HepG2 (cell line): ENCODE measurements around the gene PTPN20. TPM values are rescaled to one million over a fixed set of nuclear protein-coding genes. Genes with fewer than 3 reads are reported as not detected.

Experiments
- LRRFIP1 ChIP-seq: sonication (generic); formaldehyde crosslinking; conservative IDR thresholded peaks from 2 replicates; pipeline ENCODE4 v1.4.0; 2020; ENCODE audit warnings: missing genetic modification reagents
- MTF2 ChIP-seq: sonication (generic); formaldehyde crosslinking; IDR thresholded peaks from 2 replicates; pipeline ENCODE4 v1.5.0; 2020; ENCODE audit warnings: missing genetic modification reagents, borderline replicate concordance
- SIX1 ChIP-seq: sonication (generic); formaldehyde crosslinking; IDR thresholded peaks from 2 replicates; pipeline ENCODE4 v1.4.0; 2020; ENCODE audit warnings: missing genetic modification reagents, borderline replicate concordance
- SNAPC5 ChIP-seq: sonication (generic); formaldehyde crosslinking; IDR thresholded peaks from 2 replicates; pipeline ENCODE4 v1.8.1; 2023; ENCODE audit warnings: mild to moderate bottlenecking, missing genetic modification reagents, borderline replicate concordance
- TRIM24 ChIP-seq: sonication (generic); formaldehyde crosslinking; IDR thresholded peaks from 2 replicates; pipeline ENCODE4 v1.8.0; 2022; ENCODE audit warnings: mild to moderate bottlenecking, missing genetic modification reagents
- TSC22D2 ChIP-seq: sonication (generic); formaldehyde crosslinking; IDR thresholded peaks from 2 replicates; pipeline ENCODE4 v1.5.1; 2020; ENCODE audit warnings: missing genetic modification reagents, mild to moderate bottlenecking, borderline replicate concordance
- ZBTB26 ChIP-seq: IDR thresholded peaks from 2 replicates; pipeline ENCODE4 v1.6.1; 2016; ENCODE audit warnings: missing compliant biosample characterization, missing genetic modification reagents, borderline replicate concordance
- ZNF446 ChIP-seq: sonication (generic); formaldehyde crosslinking; IDR thresholded peaks from 2 replicates; pipeline ENCODE4 v1.5.0; 2020; ENCODE audit warnings: mild to moderate bottlenecking, missing genetic modification reagents
- ZNF589 ChIP-seq: sonication (generic); formaldehyde crosslinking; conservative IDR thresholded peaks from 2 replicates; pipeline ENCODE4 v1.8.0; 2022; ENCODE audit warnings: mild to moderate bottlenecking, moderate library complexity, missing genetic modification reagents
- polyA plus RNA-seq, 8 experiments: library from polyadenylated mRNA; depleted of rRNA in 3 of 8; stranded (reverse) in 7 of 8; unstranded in 1 of 8; fragments of >200 nt; fragmentation: Illumina TruSeq in 4 of 8; extraction: Trizol in 4 of 8; gene quantifications; 2 replicates each; pipeline versions ENCODE4 v1.2.1 to v1.2.3, GENCODE V29; 2011 to 2016; ENCODE audit warnings: low read depth in 4 of 8, missing spikeins in 1 of 8, mixed read lengths in 1 of 8; ENCODE audit not compliant: insufficient read depth in 1 of 8
- total RNA-seq, 5 experiments: library from RNA; depleted of rRNA; stranded (reverse); fragments of >200 nt; fragmentation: Illumina TruSeq; extraction: Trizol; gene quantifications; 2 replicates each; pipeline ENCODE4 v1.2.3, GENCODE V29; 2016; ENCODE audit warnings: low read depth in 1 of 5

PTPN20 gene
- total and polyA plus RNA-seq, 2 of the 13 experiments (the other 11 are each of a cell fraction or from before 2014, with no cell fraction given) = not detected

- no peak for TF ChIP-seq TRIM24
- TF ChIP-seq ZNF589 (CRISPR knock-in tag) = no peak
- no peak for TF ChIP-seq MTF2 (CRISPR knock-in tag)
- no peak for TF ChIP-seq TSC22D2 (CRISPR knock-in tag)
- no peak for TF ChIP-seq SIX1
- TF ChIP-seq ZNF446 (CRISPR knock-in tag) = no peak
- no peak for TF ChIP-seq ZBTB26 (CRISPR knock-in tag)
- no peak for TF ChIP-seq LRRFIP1 (CRISPR knock-in tag)
- no peak for TF ChIP-seq SNAPC5 (CRISPR knock-in tag)
These were observed 131.8 kb downstream of the PTPN20 start (continued) for GRCh38 chr10:47042780-47043750.
